Epidermal melanocyte (primary cell): ENCODE data around the gene PSG5.
"Not testable (repeated sequence)": the region's sequence is repeated elsewhere in the genome, so short reads cannot be mapped to it uniquely, and the experiment has no call there.

Experiments
- DNase-seq: peaks from one replicate; pipeline ENCODE4 v3.0.0; 2011; ENCODE audit warnings: low spot score; ENCODE audit not compliant: insufficient read length

The PSG5 gene

DNA sequence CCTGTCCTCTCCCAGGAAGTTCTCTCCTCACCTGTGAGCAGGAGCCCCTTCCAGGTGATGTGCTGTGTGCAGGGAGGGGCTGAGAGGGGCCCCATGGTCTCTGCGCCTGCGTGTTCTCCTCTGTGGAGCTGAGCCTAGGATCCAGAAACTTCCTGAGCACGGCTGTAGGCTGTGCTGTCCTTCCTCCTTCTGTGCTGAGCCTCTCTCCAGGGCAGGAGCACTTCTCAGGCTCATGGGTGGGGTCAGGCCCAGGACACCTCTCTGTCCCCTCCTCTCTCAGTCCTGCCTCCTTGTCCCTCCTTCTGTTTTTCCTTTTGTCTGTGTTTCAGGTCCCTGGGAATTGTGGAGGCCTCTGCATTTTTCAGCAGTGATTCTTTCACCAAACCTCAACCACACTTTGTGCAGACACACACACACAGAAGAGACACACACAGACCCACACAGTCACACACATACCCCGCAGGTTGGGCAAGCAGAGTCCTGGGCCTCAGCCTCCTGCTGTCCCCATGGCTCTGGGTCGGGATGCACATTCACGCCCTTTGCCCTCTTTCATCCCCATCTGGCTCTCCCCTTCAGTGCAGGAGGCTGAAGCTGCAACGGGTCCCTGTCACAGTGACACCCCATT lies at the start of gene PSG5:
PSG5 (minus strand) TSS at position 226 of the 625 bp plus-strand sequence; CDS start at position 95, 131 bp downstream.
- not testable (repeated sequence) for DNase-seq

DNA sequence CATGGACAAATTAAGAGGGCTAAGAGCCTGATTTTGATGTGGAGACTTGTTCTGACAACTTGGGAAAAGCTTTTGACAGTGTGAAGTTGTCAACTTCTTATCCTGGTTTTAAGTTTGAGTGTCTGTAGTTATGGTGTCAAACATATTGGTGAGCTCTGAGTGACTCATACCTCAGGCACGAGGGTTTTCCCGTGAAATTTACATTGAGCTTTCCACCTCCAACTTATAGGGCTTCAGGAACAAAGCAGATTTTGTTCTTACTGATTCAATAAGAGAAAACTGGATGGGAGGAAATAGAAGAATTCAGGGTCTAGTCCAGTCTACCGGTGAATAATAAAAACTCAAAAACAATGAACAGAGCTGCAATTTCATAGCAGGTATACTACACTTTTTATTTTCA lies 49.4 kb upstream of the PSG5 start:
- DNase-seq, result not testable (repeated sequence)

DNA sequence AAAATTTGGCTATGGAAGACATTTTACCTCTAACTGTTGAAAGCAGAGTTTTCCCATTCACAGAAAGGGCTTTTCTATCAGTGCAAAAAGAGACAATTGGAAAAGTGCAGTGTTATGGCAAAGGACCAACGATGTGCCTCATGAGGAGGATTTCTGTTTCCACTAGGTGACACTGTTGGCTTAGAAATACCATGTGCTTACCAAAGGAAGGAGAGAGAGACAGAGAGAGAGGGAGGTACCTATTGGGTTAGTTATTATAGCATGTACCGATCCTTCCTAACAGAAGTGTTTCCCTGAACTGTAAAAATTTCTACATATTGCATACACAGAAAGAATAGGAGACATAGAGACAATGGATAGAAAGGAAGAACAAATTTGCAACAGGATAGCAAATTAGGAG lies 43.0 kb upstream of the PSG5 start:
- DNase-seq, result no peak

DNA sequence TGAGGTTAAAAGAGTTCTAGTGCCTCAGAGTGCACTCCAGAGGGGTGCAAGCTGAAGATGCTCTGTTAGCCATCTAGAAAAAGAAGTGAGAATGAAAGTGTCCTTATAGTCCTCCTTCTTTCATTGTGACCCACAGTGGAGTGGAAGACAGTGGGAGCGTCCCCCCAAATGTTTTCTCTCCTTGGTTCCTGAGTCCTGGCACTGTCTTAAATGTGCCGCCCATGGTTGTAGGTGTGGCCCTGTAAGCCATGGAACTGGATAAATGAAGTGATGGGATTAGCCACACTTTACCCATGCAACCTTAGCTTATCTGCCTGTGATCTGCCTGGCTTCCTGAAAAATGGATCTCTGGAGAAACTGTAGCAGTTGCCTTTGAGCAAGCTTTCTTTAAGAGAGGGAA lies 42.4 kb upstream of the PSG5 start:
- DNase-seq, result peak; percentile 9

DNA sequence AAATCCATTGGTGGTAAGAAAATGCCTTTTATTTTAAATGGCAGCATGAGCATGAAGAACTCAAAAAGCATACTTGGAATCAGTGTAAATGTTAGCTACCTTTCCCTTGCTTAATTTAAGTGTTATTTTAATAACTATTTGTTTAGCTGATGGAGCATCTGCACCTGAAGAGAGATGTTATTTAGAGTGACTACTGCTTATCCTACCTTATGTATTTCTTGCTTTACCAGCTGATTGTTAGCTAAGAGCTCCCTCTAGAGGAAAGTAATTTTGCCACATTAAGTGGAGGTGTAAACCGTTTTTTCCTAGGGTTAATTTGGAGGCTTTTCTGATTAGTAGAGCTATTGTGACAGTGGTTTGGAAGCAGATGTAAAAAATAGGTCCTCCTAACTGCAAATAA lies 40.6 kb upstream of the PSG5 start:
- not testable (repeated sequence) for DNase-seq

DNA sequence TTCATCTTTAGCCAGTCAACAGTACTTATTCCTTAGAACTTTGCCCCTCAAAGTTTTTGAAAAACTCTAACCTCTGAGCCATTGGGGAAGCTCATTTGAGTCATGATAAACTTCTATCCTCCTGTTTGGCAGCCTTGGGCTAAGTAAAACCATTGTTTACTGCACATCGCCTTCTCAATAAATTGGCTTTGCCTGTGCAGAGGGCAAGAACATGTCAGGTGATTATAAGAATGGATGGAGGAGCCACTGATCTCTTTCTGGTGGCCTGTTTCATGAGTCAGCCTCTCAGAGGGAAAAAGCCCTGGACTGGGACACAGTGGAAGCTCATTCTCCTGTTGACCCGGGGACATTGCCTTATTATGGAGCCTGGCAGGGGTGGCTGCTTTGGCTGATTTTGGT lies 38.5 kb upstream of the PSG5 start:
- no peak for DNase-seq

DNA sequence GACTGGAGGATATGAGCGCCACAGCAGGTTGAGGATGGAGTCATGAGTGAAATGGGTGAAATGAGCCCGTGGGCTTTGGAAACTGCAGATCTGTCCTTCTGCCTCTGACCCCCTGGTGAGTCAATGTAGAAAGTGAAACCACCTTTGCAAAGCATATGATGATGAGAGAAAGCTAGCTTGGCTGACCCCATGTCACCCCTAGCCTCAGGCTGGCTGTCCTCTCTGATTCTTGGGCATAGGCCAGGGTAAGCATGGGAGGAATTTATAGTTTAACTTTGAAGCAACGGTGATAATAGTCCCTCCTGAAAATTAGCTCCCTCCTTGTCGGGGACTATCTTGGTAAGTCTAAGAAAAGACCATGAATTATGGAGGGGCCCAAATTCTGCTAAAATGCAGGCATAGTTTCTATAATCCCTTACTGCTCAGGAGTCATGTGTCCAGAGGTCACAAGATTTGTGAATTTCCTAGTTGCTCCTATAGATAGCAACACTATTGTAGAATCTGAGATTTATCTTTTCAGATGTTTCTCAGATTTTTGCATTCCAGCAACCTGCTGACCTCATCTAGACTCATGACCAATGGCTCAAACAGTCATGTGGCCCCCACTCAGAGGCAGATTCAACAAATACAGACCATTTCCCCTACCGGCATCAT lies 38.0 kb upstream of the PSG5 start:
- not testable (repeated sequence) for DNase-seq

DNA sequence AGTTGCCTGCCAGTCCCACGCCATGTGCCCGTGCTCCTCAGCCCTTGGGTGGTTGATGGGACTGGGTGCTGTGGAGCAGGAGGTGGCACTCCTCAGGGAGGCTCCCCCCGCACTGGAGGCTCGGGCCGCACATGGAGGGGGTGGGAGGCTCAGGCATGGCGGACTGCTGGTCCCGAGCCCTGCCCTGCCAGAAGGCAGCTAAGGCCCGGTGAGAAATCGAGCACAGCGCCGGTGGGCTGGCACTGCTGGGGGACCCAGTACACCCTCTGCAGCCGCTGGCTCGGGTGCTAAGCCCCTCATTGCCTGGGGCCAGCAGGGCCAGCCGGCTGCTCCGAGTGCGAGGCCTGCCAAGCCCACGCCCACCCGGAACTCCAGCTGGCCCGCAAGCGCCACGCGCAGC lies 35.6 kb upstream of the PSG5 start:
- DNase-seq, result not testable (repeated sequence)

DNA sequence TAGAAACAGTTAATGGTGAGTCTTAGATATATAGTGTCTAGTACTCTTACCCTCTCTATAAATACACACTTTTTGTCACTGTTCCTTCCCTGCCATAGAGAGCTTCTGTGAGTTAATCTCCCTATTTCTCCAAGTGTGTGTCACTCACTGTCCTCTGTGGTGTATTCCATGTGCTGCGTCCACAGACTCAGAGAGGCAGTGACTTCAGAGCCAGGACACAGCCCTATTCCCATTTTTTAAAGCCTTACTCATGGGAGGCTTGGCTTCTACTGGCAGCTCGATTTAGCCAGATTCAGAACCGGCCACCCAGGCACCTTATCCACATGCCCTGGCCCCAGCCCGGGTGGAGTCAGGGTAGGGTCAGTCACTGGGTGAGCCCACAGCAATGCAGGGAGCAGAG lies 32.8 kb upstream of the PSG5 start:
- DNase-seq, result not testable (repeated sequence)

DNA sequence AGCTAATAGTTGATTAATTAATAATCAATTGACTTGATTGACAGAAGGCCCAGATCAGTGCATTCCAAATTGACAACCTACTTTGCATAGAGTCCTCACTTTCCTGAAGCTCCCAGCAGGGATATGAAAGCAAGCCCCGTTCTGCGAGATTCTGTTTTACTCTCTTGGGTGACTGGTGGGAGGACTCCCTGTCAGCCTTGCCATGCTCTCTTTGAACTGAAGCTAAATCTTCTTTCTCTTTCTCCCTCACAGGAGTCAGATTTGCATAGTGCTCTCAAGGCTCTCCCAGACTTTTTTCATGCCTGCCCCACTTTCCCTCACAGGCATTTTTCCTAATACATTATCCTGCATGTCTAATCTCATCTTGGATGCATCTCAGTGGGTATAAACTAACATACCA lies 29.5 kb upstream of the PSG5 start:
- DNase-seq, result not testable (repeated sequence)

DNA sequence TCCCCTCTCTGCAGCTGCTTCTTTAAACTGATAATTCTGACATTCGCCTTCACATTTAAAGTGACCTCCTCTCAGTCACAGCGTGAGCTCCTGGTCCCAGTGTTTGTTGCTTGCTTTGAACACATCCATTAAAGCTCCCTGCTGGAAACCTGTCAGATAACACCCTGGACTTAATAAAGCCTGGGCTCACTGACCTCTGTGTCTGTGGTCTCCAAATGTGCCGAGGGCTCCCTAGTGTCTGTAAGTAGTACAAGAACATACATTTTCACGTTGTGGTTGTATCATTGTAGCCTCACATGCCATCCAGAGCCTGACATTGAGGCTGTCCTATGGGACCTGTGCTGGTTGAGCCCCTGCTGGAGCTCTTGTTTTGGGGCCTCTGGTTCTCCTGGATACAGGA lies 21.7 kb upstream of the PSG5 start:
- DNase-seq, result no peak

DNA sequence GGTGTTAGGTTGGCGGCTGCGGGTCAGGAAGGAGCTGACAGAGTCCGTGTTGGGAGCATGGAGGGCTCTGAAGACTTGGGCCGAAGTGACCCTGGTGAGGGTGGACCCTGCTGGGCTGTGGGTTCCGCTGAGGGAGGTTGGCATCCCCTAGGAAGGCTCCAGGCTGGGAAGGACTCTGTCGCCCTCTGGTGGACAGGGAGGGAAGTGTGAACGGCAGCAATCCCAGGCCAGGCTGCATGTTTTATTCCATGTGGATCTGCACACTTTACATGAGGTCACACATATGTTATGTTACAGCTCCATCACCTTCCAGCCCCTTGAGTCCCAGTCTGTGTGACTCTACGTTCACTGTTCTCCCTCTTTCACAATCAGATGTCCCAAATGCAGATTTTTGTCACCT lies 20.8 kb upstream of the PSG5 start:
- DNase-seq, result not testable (repeated sequence)

DNA sequence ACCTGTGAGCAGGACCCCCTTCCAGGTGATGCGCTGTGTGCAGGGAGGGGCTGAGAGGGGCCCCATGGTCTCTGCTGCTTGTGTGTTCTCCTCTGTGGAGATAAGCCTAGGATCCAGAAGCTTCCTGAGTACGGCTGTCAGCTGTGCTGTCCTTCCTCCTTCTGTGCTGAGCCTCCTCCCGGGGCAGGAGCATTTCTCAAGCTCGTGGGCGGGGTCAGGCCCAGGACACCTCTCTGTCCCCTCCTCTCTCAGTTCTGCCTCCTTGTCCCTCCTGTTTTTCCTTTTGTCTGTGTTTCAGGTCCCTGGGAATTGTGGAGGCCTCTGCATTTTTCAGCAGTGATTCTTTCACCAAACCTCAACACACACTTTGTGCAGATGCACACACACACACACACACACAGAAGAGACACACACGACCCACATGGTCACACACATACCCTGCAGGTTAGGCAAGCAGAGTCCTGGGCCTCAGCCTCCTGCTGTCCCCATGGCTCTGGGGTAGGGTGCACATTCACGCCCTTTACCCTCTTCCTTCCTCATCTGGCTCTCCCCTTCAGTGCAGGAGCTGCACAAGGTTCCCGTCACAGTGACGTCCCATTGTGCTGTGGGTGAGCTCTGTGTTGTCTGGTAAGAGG lies 19.3 kb upstream of the PSG5 start, which contains the start of gene PSG4:
PSG4 (minus strand) TSS at position 168 of the 635 bp plus-strand sequence; CDS start at position 66, 102 bp downstream.
- not testable (repeated sequence) for DNase-seq

DNA sequence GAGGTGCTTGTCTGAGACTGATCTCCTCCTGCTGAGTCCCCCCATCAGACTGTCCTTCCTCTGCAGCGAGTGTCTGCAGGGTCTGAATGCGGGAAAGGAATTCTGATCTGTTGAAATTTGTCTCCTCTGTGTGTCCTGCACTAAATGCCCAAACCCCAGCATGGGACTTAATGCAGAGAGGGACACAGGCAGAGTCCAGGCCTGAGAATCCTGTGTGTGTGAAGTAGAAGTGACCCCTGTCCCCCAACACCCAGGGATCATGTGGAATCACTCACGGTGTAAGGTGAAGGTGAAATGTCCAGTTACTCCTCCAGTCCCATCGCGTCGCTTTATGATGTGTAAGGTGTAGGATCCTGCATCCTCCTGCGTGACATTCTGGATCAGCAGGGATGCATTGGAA lies 17.3 kb upstream of the PSG5 start:
- DNase-seq, result not testable (repeated sequence)

DNA sequence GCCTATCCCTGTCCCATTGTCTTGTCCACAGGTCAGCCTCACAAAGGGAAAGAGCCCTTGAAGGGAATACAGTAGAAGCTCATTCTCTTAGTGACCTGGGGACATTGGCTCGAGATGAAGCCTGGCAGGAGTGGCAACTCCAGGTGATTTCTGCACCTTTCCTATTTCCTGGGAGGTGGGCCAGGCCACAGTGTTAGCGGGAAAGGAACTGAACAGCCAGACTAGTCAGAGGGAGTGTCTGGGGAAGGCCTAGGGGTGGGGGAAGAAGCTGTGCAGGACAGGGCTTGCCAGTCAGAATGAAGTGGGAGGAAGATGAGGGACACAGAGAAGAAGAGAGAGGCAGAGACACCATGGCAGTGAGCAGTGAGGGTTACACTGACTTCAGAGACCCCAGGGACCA lies 15.6 kb upstream of the PSG5 start:
- DNase-seq, result not testable (repeated sequence)

DNA sequence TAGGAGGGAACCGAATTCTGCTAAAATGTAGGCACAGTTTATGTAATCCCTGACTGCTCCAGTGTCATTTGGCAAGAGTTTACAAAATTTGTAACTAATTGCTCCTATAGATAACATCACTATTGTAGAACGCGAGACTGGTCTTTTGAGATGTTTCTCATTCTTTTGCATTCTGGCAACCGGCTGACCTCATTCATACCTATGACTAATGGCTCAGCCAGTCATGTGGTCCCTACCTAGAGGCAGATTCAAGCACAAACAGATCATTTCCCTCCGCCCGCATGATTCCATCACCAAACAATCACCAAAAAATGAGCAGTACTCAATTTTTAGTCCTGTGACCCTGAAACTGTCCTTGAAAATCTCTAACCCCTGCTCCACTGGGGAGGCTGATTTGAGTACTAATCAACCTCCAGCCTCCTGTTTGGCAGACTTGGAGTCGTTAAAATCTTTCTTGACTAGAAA lies 15.0 kb upstream of the PSG5 start:
- DNase-seq, result not testable (repeated sequence)

DNA sequence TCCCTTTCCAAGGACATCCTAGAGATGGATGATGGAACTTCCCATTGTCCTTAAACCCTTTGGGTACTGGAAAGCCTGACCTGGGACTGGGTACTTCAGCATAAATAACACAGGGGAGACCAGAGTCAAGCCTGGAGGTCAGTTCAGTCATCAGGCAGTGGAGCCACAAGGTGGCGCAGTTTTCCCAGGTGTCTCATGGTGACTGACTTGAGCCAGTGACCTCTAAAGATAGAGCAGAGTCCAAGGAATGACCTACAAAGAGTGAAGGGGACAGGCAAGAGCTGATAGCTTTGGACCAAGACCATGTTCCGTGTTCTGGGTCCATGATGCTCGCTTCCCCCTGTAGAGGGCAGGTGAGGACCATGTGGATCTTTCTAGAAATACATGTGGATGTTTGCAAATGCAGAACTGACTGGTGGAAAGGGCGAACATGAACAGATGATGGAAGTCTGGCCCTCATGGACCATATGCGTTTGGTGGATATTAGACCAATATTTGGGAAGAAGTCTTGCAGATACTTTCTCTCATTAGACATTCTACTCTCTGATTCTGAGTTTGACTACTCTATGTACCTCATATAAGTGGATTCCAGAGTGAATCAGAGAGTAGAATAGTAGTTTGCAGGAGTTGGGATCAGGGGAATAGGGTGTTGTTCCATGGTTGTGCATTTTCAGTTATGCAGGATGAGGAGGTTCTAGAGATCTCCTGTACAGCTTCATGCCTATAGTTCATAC lies 12.5 kb upstream of the PSG5 start:
- not testable (repeated sequence) for DNase-seq

DNA sequence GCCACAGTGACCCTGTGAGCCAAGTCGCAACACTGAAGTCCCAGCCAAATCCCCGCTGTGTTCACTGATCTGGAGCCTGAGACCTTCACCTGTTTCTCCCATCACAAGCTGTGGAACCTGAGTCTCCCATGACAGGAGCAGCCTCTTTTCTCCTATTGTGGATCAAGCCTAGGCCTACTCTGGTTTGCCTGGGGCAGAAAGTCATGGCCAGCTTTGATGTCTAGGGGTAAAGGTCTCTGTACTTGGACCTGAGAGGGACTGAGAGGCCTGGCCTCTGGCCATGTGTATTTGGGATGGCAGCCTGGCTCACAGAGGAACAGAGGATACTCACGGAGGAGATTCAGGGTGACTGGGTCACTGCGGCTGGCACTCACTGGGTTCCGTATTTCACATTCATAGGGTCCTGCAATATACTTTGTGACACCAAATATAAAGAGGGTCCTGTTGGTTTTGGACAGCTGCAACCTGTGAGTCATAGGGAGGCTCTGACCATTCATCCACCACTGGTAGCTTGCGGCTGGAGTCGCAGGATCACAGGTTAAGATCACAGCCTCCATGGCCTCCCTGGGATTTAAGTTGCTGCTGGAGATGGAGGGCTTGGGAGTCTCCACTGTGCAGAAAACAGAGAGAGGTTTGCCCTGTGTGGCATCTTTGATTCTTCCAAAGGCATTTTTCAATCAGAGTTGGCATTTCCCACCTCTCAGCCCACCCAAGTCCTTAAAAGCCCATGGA lies 11.5 kb upstream of the PSG5 start:
- DNase-seq, result not testable (repeated sequence)

DNA sequence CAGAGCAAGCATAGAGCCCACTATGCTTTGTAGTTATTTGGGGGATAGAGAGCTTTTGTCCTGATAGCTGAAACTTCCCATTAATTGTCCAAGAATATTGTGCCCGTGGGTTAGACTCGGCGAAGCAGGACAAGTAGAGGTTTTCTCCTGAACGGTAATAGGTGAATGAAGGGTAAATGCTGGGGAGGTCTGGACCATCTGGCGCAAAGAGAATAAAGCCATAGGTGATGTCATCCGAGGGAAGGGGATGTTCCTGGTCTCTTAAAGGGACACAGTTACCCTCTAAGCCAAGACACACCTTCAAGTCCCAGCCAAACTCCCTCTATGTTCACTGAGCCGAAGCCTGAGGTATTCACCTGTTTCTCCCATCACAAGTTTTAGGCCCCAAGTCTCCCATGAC lies 8.1 kb upstream of the PSG5 start:
- not testable (repeated sequence) for DNase-seq

DNA sequence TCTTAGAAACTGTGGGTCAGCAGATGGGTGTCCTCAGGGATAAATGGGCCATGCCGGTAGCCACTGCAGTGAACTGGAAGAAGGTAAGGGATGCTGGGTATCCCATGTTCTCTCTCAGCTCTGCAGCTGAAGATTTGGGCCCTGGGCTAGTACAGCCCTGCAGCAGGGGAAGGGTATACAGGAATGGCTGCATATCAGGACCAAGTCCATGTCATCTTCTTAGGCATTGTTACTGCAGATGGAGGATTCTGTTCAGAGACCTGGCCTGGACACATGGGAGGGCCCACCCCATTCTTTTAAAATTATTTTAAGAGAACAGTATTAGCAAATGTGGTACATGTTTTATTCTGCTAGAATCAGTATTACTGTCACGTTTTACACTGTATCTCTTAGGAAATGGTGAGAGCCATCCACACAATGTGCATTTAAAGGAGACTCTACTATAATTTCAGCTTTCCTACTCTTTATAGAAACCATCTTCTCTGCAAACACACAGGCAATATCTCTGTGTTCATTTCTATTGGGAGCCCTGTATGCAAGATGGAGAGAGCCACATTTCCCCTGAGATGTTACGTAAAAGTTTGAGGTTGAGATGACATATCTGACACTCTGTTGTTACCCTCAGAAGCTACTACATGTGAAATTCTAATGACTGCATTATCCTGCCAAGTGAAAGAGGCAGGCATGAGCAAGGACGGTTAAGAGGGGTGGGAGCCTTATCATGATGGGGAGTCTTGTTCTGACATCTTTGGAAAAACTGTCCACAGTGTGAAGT lies 6.2 kb upstream of the PSG5 start:
- not testable (repeated sequence) for DNase-seq
